Measurements from ENCODE around the gene RAPGEF1. TPM values are rescaled to one million over a fixed set of nuclear protein-coding genes. Genes with fewer than 3 reads are reported as not detected.

The RAPGEF1 gene
- total RNA-seq, 1 experiment from 2014 or later: 61.5 TPM

- TF ChIP-seq EZH2 (IDR thresholded peaks at IDR 0.05; ENCODE audit: borderline replicate concordance, low read depth, low read length, poor library complexity, severe bottlenecking) (no peak), CTCF (conservative IDR thresholded peaks at IDR 0.05; ENCODE audit: low read depth, low read length) (no peak)
- peaks cover 6% of the 10 kb centered on the region for H3K4me1 ChIP-seq (ENCODE audit: insufficient read depth, low read length, poor library complexity, severe bottlenecking)
- no TSS peak for BruUV-seq (replicated peaks)
- ChIA-PET POLR2A (ENCODE audit: low non-redundant PET) (interaction anchor here (0.6 kb wide), 1 partner anchor 751 kb away, joined by 3 read pairs; no protein-coding TSS in a partner anchor), CTCF (interaction anchor here (0.8 to 2.1 kb wide), 2 partner anchors 31 to 148 kb away, joined by 3 to 8 read pairs; no protein-coding TSS in a partner anchor)
- H3K27me3 ChIP-seq (replicated peaks; ENCODE audit: insufficient read depth, low read depth, low read length, poor library complexity): no peaks in the 10 kb centered on the region
- H3K9me3 ChIP-seq (ENCODE audit: low read depth, low read length, poor library complexity, severe bottlenecking): no peaks in the 10 kb centered on the region
- peak; percentile 54 for DNase-seq (ENCODE audit: low spot score)
- H3K27ac ChIP-seq (ENCODE audit: low read depth, low read length, poor library complexity, severe bottlenecking): peak overlapping the region; percentile 73
- intact Hi-C loops (cut with micrococcal nuclease; ENCODE audit: unreplicated experiment): no loop called here
- peak overlapping the region; percentile 79 for H3K4me3 ChIP-seq (ENCODE audit: low read depth, low read length, poor library complexity, severe bottlenecking)
- no peaks in the 10 kb centered on the region for H3K36me3 ChIP-seq (ENCODE audit: insufficient read depth, low read length, poor library complexity, severe bottlenecking)
These were observed 530 bp downstream of the RAPGEF1 start for GRCh38 chr9:131739133-131739958.

GRCh38 chr9:131738293-131739132 is 1.4 kb downstream of the RAPGEF1 start:
- Histone ChIP-seq H3K27ac (ENCODE audit: low read depth, low read length, poor library complexity, severe bottlenecking) (peak overlapping the region; percentile 73), H3K4me1 (ENCODE audit: insufficient read depth, low read length, poor library complexity, severe bottlenecking) (peaks cover 14% of the 10 kb centered on the region), H3K36me3 (ENCODE audit: insufficient read depth, low read length, poor library complexity, severe bottlenecking) (no peaks in the 10 kb centered on the region), H3K4me3 (ENCODE audit: low read depth, low read length, poor library complexity, severe bottlenecking) (peak overlapping the region; percentile 79), H3K9me3 (ENCODE audit: low read depth, low read length, poor library complexity, severe bottlenecking) (no peaks in the 10 kb centered on the region), H3K27me3 (replicated peaks; ENCODE audit: insufficient read depth, low read depth, low read length, poor library complexity) (no peaks in the 10 kb centered on the region)
- CTCF ChIA-PET: interaction anchor here (0.8 to 2.1 kb wide), 2 partner anchors 30 to 147 kb away, joined by 3 to 8 read pairs; no protein-coding TSS in a partner anchor
- intact Hi-C loops (cut with micrococcal nuclease; ENCODE audit: unreplicated experiment): no loop called here
- no peak for TF ChIP-seq CTCF (conservative IDR thresholded peaks at IDR 0.05; ENCODE audit: low read depth, low read length)
- no peak for TF ChIP-seq EZH2 (IDR thresholded peaks at IDR 0.05; ENCODE audit: borderline replicate concordance, low read depth, low read length, poor library complexity, severe bottlenecking)
- POLR2A ChIA-PET (ENCODE audit: low non-redundant PET): no interaction called here
- BruUV-seq (replicated peaks): TSS peak; percentile 33
- DNase-seq (ENCODE audit: low spot score): no peak

GRCh38 chr9:131737426-131737825 is 2.5 kb downstream of the RAPGEF1 start:
- TF ChIP-seq EZH2 (IDR thresholded peaks at IDR 0.05; ENCODE audit: borderline replicate concordance, low read depth, low read length, poor library complexity, severe bottlenecking) (no peak), CTCF (conservative IDR thresholded peaks at IDR 0.05; ENCODE audit: low read depth, low read length) (no peak)
- H3K36me3 ChIP-seq (ENCODE audit: insufficient read depth, low read length, poor library complexity, severe bottlenecking): no peaks in the 10 kb centered on the region
- H3K27me3 ChIP-seq (replicated peaks; ENCODE audit: insufficient read depth, low read depth, low read length, poor library complexity): no peaks in the 10 kb centered on the region
- BruUV-seq (replicated peaks): no TSS peak
- H3K4me3 ChIP-seq (ENCODE audit: low read depth, low read length, poor library complexity, severe bottlenecking): no peak overlapping the region
- intact Hi-C loops (cut with micrococcal nuclease; ENCODE audit: unreplicated experiment): no loop called here
- H3K9me3 ChIP-seq (ENCODE audit: low read depth, low read length, poor library complexity, severe bottlenecking): no peaks in the 10 kb centered on the region
- H3K27ac ChIP-seq (ENCODE audit: low read depth, low read length, poor library complexity, severe bottlenecking): no peak overlapping the region
- H3K4me1 ChIP-seq (ENCODE audit: insufficient read depth, low read length, poor library complexity, severe bottlenecking): peaks cover 20% of the 10 kb centered on the region
- POLR2A ChIA-PET (ENCODE audit: low non-redundant PET): no interaction called here
- CTCF ChIA-PET: no interaction called here
- DNase-seq (ENCODE audit: low spot score): no peak

Measured in A673 (cell line).